D721Med (cell line): ENCODE results near the gene VAMP1.
"Not testable (repeated sequence)": the region's sequence is repeated elsewhere in the genome, so short reads cannot be mapped to it uniquely, and the experiment has no call there.

Experiments used
- DNase-seq: peaks from one replicate; pipeline ENCODE4 v3.0.0; 2011; ENCODE audit warnings: low spot score; ENCODE audit not compliant: insufficient read length
- FAIRE-seq: peaks from 2 replicates; lab custom pipeline; 2011; peaks lifted over from hg19 to GRCh38; lab: Jason Lieb, UNC
- CTCF ChIP-seq: IDR thresholded peaks from 2 replicates; pipeline ENCODE4 v1.5.1; 2012; ENCODE audit warnings: mild to moderate bottlenecking, control low read depth; ENCODE audit not compliant: insufficient read depth; ENCODE audit errors: missing control alignments

The VAMP1 gene

DNA sequence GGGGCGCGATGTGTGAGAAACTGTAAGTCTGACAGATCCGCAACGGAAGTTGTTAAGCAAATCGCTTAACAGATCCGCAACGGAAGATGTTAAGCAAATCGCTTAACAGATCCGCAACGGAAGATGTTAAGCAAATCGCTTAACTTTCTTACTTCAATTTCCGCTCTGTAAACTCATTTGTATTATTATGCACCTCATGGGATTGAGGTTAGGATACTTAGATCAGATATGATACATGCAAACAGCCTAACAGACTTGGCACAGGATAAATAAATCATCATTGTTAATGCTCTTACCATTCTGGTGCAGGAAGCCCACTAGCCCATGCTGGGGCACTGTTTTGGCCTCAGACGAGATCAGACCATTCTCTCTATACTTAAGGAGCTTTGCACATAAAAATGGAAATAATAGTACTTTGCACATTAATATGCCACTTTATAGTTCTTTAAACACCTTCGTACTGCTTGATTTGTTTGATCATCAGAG is 23.8 kb upstream of the VAMP1 start:
- FAIRE-seq (no peak), DNase-seq (no peak)
- TF ChIP-seq CTCF = no peak

DNA sequence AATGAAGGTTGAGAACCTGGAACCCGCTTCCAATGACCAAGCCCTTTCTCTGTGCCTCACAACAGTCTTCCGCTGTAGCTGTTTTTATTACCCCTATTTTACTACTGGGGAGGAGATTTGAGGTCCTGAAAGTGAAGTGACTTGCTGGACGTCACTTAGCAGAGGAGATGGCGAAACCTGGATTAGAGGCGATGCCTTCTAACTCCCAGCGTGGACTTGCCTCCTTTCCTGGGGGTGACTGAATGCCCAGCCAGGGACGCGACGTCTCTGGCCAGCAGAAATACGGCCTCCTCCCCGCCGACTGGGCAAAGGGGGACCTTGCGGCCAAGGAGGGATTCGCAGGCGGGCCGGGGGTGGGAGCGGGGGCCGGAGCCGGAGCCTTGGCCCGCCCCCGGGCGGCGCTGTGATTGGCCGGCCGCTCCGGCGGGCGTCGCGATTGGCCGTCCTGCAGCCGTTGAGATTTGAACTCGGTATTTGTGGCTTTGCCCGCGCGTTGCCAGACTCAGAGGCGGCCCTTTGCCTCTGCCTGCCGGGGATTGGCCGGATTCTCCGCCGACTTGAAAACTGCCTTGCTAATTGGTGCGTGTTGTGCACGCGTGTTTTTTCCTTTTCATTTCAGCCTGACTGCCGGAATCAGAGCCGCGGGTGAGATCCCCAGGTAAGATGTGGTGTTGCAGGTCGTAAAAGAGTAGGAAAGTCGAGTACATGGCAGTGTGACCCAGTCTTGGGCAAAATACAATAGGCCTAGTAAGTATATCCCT is 23.2 kb upstream of the VAMP1 start, which contains the start of gene NCAPD2:
Gene NCAPD2, plus strand, starts transcription at position 606 of the 761 bp plus-strand sequence. CDS start 997 bp downstream, outside the sequence.
- DNase-seq = peak; percentile 57
- TF ChIP-seq CTCF = no peak
- FAIRE-seq = no peak

- peak; percentile 78 for DNase-seq
- no peak for TF ChIP-seq CTCF
- FAIRE-seq = no peak
Observed at GRCh38 chr12:6492838-6493496, 22.5 kb upstream of the VAMP1 start, which contains the start of gene MRPL51. Gene MRPL51, minus strand, starts transcription at chr12:6493262. Its CDS starts 126 bp downstream, at chr12:6493136.

DNA sequence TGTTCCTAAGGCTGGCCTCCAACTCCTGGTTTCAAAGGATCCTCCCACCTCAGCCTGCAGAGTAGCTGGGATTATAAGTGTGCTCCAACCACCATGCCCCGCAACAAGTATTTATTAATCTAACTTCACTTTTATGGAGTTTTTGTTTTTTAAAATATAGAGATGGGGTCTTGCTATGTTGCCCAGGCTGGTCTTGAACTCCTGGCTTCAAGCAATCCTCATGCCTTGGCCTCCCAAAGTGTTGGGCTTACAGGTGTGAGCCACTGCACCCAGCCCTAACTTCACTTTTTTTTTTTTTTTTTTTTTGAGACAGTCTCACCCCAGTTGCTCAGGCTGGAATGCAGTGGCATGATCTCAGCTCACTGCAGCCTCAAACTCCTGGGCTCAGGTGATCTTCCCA is 20.2 kb upstream of the VAMP1 start:
- not testable (repeated sequence) for FAIRE-seq, DNase-seq

DNA sequence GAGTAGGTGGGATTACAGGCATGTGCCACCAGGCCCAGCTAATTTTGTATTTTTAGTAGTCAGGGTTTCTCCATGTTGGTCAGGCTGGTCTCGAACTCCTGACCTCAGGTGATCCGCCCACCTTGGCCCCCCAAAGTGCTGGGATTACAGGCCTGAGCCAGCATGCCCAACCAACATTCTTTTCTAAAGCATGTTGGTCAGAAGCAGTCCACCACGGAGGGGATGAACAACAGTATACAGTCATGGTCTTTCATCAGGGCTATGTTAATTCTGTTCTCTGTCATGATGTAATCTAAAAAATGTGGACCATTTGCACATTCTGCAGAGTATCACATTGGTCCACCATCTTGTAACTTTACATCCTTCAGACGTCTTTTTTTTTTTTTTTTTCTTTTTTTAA is 19.0 kb upstream of the VAMP1 start:
- no peak for FAIRE-seq
- no peak for TF ChIP-seq CTCF
- DNase-seq = no peak

DNA sequence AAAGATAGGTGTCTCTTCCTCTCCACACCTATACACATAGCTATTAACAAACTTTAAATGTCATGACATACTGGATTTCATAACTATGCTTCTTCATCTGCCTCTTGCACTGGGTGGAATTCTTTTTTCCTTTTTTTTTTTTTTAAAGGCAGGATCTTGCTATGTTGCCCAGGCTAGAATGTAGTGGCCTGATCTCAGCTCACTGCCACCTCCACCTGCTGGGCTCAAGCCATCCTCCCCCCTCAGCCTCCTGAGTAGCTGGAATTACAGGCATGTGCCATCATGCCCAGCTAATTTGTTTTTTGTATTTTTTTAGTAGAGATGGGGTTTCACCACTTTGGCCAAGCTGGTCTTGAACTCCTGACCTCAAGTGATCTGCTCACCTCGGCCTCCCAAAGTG is 17.8 kb upstream of the VAMP1 start:
- no peak for TF ChIP-seq CTCF
- FAIRE-seq (no peak), DNase-seq (no peak)

GRCh38 chr12:6478416-6478815 is 7.9 kb upstream of the VAMP1 start:
- DNase-seq (no peak), FAIRE-seq (no peak)
- TF ChIP-seq CTCF = no peak

- not testable (repeated sequence) for DNase-seq, FAIRE-seq
Observed at GRCh38 chr12:6477601-6478377, 7.3 kb upstream of the VAMP1 start.
